Nephron (organoid): ENCODE results near the gene TRIM26.

ENCODE experiments used
- H3K27ac Mint-ChIP-seq, 3 experiments: 2 replicates each; pipeline ENCODE4 v1.8.0; 2020; ENCODE audit warnings: mixed read lengths in 3 of 3, mild to moderate bottlenecking in 2 of 3, moderate library complexity in 1 of 3
- H3K27me3 Mint-ChIP-seq: 2 replicates; pipeline ENCODE4 v1.8.0; 2021; ENCODE audit warnings: low read depth, mild to moderate bottlenecking, moderate library complexity, mixed read lengths
- H3K36me3 Mint-ChIP-seq: 2 replicates; pipeline ENCODE4 v1.8.0; 2020; ENCODE audit warnings: low read depth, mixed read lengths
- H3K4me1 Mint-ChIP-seq: 2 replicates; pipeline ENCODE4 v1.8.0; 2020; ENCODE audit warnings: mixed read lengths
- H3K4me3 Mint-ChIP-seq, 3 experiments: 2 replicates each; pipeline ENCODE4 v1.8.0; 2020; ENCODE audit warnings: mild to moderate bottlenecking in 3 of 3, mixed read lengths in 3 of 3, moderate library complexity in 2 of 3
- H3K9me3 Mint-ChIP-seq: 2 replicates; pipeline ENCODE4 v1.8.0; 2020; ENCODE audit warnings: mixed read lengths
- CTCF ChIP-seq, 3 experiments: fragments of 200-600 bp; sonication (generic); IDR thresholded peaks; one replicate each; pipeline ENCODE4 v1.5.0; 2021; ENCODE audit warnings: antibody characterized with exemption in 3 of 3; ENCODE audit not compliant: unreplicated experiment in 3 of 3

Gene TRIM26

GRCh38 chr6:30160008-30160784 lies 53.0 kb downstream of the TRIM26 start:
- TF ChIP-seq CTCF (IDR thresholded peaks at IDR 0.05; ENCODE audit: unreplicated experiment in 3 of 3): no peak
- no peaks in the 10 kb centered on the region for H3K36me3 Mint-ChIP-seq
- H3K27me3 Mint-ChIP-seq: peaks cover 24% of the 10 kb centered on the region
- H3K9me3 Mint-ChIP-seq: no peaks in the 10 kb centered on the region
- no peak overlapping the region for H3K4me3 Mint-ChIP-seq
- no peak overlapping the region for H3K27ac Mint-ChIP-seq
- H3K4me1 Mint-ChIP-seq: peaks cover 9% of the 10 kb centered on the region

GRCh38 chr6:30158475-30159040 lies 54.6 kb downstream of the TRIM26 start:
- peaks cover 17% of the 10 kb centered on the region for H3K27me3 Mint-ChIP-seq

GRCh38 chr6:30157999-30158398 lies 55.2 kb downstream of the TRIM26 start:
- Mint-ChIP-seq H3K27ac (no peak overlapping the region), H3K4me1 (peaks cover 16% of the 10 kb centered on the region), H3K27me3 (peaks cover 21% of the 10 kb centered on the region), H3K36me3 (no peaks in the 10 kb centered on the region), H3K4me3 (no peak overlapping the region), H3K9me3 (no peaks in the 10 kb centered on the region)
- TF ChIP-seq CTCF (IDR thresholded peaks at IDR 0.05; ENCODE audit: unreplicated experiment in 3 of 3): no peak

More at GRCh38 chr6:30158475-30159040, 54.6 kb downstream of the TRIM26 start:
- Mint-ChIP-seq H3K9me3 (no peaks in the 10 kb centered on the region), H3K4me3 (no peak overlapping the region), H3K27ac (no peak overlapping the region), H3K4me1 (peaks cover 16% of the 10 kb centered on the region), H3K36me3 (no peaks in the 10 kb centered on the region)
- TF ChIP-seq CTCF (IDR thresholded peaks at IDR 0.05; ENCODE audit: unreplicated experiment in 3 of 3): no peak

- no peaks in the 10 kb centered on the region for H3K9me3 Mint-ChIP-seq
- peaks cover 21% of the 10 kb centered on the region for H3K27me3 Mint-ChIP-seq
- no peak overlapping the region for H3K4me3 Mint-ChIP-seq
- H3K4me1 Mint-ChIP-seq: peaks cover 16% of the 10 kb centered on the region
- H3K36me3 Mint-ChIP-seq: no peaks in the 10 kb centered on the region
- no peak overlapping the region for H3K27ac Mint-ChIP-seq
- no peak for TF ChIP-seq CTCF (IDR thresholded peaks at IDR 0.05; ENCODE audit: unreplicated experiment in 3 of 3)
These were observed 55.6 kb downstream of the TRIM26 start for GRCh38 chr6:30157581-30157980.

- Mint-ChIP-seq H3K27me3 (peaks cover 21% of the 10 kb centered on the region), H3K27ac (peak overlapping the region in 1 of 3 experiments; percentile 30), H3K4me1 (peaks cover 16% of the 10 kb centered on the region), H3K9me3 (no peaks in the 10 kb centered on the region), H3K4me3 (no peak overlapping the region), H3K36me3 (no peaks in the 10 kb centered on the region)
- TF ChIP-seq CTCF (IDR thresholded peaks at IDR 0.05; ENCODE audit: unreplicated experiment in 3 of 3): no peak
These were observed 56.4 kb downstream of the TRIM26 start for GRCh38 chr6:30156774-30157173.

GRCh38 chr6:30156262-30156599 lies 57.0 kb downstream of the TRIM26 start:
- peak overlapping the region in 1 of 3 experiments; percentile 26 for H3K4me3 Mint-ChIP-seq
- H3K4me1 Mint-ChIP-seq: peaks cover 16% of the 10 kb centered on the region
- H3K27me3 Mint-ChIP-seq: peaks cover 21% of the 10 kb centered on the region
- no peaks in the 10 kb centered on the region for H3K9me3 Mint-ChIP-seq
- H3K27ac Mint-ChIP-seq: peak overlapping the region; percentile 72 to 82 (median 76)
- no peak for TF ChIP-seq CTCF (IDR thresholded peaks at IDR 0.05; ENCODE audit: unreplicated experiment in 3 of 3)
- no peaks in the 10 kb centered on the region for H3K36me3 Mint-ChIP-seq
